HG02678 (cell line): ENCODE measurements around the gene ITGA1.
"Not testable (repeated sequence)": the region's sequence is repeated elsewhere in the genome, so short reads cannot be mapped to it uniquely, and the experiment has no call there.

Experiments
- ATAC-seq: cut with Tn5 transposase; IDR thresholded peaks from one replicate; pipeline ENCODE4 v1.9.1; 2021; ENCODE audit warnings: mild to moderate bottlenecking, moderate library complexity; ENCODE audit not compliant: unreplicated experiment

The ITGA1 gene

GRCh38 chr5:52825826-52826225 lies 38.1 kb downstream of the ITGA1 start:
- ATAC-seq: peak; percentile 89

GRCh38 chr5:52827815-52828214 lies 40.1 kb downstream of the ITGA1 start:
- ATAC-seq: no peak

DNA sequence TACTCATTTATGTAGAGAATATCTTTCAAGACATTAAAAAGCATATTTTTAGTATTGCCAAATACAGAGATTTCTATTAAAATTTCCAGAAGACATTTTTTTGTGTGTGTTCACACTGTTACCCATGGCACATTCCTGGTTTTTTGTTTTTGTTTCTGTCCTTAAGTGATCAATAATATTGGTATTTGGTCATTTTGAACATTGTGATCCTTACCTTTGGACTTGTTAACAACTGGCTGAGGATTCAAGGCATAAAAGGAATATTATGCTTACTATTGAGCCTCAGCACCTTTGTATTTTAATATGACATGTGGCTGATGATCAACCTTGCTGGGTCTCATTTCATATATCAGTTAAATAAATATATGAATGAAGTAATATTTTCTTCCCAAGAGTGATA lies 41.9 kb downstream of the ITGA1 start:
- ATAC-seq: no peak

DNA sequence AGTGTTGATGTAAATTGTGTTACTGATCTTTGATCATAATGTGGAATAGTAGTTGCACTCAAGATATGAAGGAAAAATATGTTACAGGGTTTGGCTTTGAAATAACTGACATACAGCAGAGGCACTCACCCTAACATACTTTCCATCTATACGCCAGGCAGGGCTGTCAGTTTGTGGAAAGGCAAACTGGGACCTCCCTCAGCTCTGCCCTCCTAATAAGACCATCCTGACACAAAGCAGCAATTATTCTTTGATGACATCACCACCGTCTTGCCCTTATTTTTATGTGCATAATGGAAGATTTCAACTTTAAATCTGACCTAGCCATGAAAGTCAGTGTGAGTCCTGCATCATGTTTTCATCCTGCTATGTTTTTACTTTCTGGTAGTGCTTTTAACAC lies 42.9 kb downstream of the ITGA1 start:
- no peak for ATAC-seq

DNA sequence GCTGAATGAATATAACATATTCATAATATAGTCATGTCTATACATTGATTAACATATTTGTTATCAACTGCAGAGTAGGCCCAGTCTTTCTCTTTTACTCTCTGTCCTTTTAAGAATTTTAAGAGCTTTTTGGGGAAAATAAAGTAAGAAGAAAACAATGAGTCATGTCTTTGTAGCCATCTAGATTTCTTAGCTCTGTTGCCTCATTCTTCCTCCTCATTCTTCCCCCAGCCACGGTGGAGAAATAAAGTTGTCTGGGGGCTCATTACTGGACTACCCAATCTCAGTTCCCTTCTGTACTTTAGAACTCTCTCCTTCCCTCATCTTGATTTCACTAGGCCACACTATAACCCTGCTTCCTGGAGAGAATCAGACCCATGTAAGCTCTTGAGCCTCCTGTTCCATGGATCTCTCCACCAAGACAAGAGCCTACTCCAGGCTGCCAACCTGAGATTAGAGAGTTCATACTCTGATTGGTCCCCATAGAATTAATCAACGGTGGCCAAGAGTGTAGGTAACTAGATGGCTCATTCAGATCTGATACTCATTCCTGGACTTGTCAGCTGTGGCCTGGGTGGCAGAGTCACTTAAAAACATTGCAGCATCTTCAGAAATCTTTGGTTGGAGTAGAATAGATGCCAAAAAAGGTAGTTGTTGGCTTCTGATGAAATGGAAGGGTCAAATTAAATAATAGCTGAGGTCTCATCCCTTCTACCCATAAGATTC lies 44.2 kb downstream of the ITGA1 start:
- ATAC-seq: no peak

GRCh38 chr5:52834320-52834719 lies 46.6 kb downstream of the ITGA1 start:
- ATAC-seq: no peak

DNA sequence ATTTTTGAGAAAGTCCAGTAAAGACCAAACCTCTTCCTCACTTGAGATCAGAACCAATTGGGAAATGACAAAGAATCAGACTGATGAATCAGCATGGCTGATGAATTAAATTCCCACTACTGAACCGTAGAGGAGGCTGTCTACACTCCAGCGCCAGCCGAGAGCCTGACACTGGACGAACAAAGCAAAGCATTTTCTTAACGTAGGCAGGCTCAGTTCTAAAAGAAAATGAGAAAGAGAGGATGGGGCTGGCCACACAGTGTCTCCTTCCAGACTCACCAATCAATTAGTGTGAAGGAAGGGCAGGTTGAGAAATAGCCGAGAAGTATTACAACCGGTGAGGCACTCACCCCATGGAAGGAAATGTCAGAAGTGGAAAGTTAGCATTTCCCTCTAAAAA lies 49.4 kb downstream of the ITGA1 start:
- ATAC-seq: no peak

DNA sequence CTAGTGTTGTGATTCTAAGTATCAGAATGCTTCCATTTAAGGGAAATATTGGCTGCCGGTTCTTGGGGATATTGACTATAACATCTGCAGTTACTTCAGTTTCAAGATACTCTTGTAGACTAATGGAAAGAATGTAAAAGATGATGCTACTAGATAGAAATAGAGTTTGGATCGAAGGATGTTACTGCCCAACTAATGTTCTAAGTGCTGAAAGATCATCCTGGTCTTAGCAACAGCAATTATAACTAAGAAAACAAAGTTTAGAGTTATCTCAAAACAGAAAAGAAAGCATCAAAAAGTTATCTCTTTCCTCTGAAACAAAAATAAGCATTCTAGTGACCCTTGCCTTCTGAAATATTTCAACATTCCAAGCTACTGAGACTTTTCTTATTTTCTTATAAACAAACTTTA lies 49.9 kb downstream of the ITGA1 start:
- no peak for ATAC-seq

- no peak for ATAC-seq
Observed at GRCh38 chr5:52838326-52839015, 50.8 kb downstream of the ITGA1 start.

GRCh38 chr5:52839285-52839684 lies 51.6 kb downstream of the ITGA1 start:
- ATAC-seq: no peak

- ATAC-seq: no peak
Observed at GRCh38 chr5:52840277-52841050, 52.7 kb downstream of the ITGA1 start.

DNA sequence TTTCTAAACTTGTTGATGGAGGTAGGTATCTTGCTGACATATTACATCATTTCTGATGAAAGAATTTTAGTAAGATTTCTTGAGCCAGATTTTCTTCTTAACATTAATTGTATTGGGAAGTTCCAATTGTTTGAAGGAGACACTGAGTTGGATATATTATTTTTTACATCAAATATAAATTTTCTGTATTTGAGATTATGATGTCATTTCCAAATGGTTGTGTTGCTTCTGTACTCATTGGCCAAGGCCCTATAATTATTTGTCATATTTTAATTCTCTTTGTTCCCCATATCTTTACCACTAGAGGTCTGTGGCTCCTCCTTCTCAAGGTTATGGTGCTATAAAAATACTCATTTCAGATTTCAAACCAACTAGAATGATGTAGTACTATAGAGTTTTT lies 53.4 kb downstream of the ITGA1 start:
- no peak for ATAC-seq

DNA sequence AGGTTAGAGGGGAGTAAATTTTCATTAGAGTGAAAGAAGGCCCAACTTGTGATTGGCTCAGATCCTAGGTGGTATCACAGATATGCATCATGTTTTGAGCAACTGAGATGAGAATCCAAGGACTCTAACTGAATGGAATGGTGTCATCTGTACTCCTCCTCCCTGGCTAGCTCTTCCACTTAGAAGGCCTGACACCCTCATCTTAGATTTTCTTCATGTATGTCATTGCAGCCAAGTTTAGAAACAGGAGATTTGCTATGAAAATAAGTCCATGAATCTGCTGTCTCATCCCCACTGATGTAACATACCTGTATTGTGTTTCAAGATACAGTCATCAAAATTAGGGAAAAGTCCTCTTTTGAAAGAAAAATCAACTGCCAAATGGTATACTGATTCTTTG lies 54.4 kb downstream of the ITGA1 start:
- ATAC-seq: no peak

- no peak for ATAC-seq
Observed at GRCh38 chr5:52844885-52845284, 57.2 kb downstream of the ITGA1 start.

GRCh38 chr5:52846182-52846842 lies 58.6 kb downstream of the ITGA1 start:
- ATAC-seq: no peak

DNA sequence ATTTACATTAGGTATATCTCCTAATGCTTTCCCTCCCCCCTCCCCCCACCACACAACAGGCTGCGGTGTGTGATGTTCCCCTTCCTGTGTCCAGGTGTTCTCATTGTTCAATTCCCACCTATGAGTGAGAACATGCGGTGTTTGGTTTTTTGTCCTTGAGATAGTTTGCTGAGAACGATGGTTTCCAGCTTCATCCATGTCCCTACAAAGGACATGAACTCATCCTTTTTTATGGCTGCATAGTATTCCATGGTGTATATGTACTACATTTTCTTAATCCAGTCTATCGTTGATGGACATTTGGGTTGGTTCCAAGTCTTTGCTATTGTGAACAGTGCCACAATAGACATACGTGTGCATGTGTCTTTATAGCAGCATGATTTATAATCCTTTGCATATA lies 61.0 kb downstream of the ITGA1 start:
- not testable (repeated sequence) for ATAC-seq

DNA sequence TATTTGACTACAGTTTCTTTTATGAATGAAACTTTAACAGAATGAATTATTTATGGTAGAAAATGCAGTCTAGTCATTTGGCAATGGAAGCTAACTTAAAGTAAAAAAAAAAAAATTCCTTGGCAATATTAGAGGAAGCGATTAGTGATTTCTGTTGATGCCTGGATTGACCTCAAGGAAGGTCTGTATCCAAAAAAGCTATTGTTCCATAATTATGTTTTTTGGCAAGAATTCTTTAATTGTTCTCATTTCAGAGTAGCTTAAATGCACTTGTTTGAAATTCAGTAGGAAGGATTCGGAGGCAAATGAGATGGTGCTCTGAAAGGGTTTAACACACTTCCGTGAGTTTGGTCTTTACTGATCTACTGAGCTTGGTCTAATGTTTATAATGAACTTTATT lies 61.8 kb downstream of the ITGA1 start:
- ATAC-seq: no peak

- no peak for ATAC-seq
Observed at GRCh38 chr5:52853650-52854049, 65.9 kb downstream of the ITGA1 start.

- ATAC-seq: no peak
Observed at GRCh38 chr5:52854301-52854700, 66.6 kb downstream of the ITGA1 start.

DNA sequence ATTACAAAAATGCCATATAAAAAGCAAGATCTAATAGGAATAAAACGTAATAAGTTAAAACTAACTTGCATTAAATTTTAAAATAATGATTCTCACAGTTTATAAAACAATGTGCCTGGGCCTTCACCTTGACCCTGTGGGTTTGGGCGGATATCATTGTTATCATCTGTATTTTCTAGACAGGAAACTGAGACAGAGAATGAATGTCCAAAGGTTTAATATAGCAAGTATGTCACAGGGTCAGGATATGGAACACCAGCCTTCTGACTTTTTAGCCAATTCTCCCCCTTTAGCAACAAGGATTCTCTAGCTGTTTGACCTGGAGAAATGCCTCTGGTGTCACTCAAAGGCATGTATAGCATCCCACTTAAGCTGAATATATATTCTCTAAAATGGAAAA lies 67.2 kb downstream of the ITGA1 start:
- no peak for ATAC-seq

DNA sequence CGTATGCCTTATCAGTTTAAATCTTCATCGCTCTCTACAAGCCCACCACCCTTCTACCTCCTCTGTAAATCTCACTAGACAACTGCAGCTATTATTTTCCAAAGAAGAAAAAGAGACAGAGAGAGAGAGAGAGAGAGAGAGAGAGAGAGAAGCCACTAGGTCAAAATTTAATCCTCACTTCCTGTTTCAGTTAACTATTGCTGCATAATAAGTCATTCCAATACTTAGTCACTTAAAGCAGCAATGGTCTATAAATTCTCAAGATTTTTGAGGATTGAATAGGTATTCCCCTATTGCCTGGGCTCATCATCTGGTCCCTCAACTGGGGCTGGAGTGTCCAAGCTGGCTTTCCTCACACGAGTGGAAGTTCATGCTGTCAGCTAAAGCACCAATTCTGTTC lies 68.8 kb downstream of the ITGA1 start:
- peak; percentile 87 for ATAC-seq
